Body of pancreas (tissue), 4 donors: ENCODE results near the gene LHX5. TPM values are rescaled to one million over a fixed set of nuclear protein-coding genes. Genes with fewer than 3 reads are reported as not detected.
A peak's percentile ranks its signal among the peaks of the same experiment; 100 is the strongest.

ENCODE experiments used
- ATAC-seq: fragments of 150-250 bp; one replicate; pipeline ENCODE4 v1.9.1; 2016
- DNase-seq, 4 donors: peaks; one replicate each; pipeline ENCODE4 v3.0.0-alpha.2; 2019
- H3K27ac ChIP-seq, 4 donors: fragments of 200-600 bp; sonication (generic); 1 replicate in 3 of 4; 2 replicates in 1 of 4; pipeline versions ENCODE4 v1.5.1 to v1.6.1; 2016 to 2019; ENCODE audit warnings: mild to moderate bottlenecking in 1 of 4, mixed read lengths in 1 of 4, moderate library complexity in 1 of 4
- H3K27me3 ChIP-seq, 2 donors: fragments of 200-600 bp; sonication (generic); one replicate each; pipeline ENCODE4 v1.6.0; 2016; ENCODE audit warnings: mild to moderate bottlenecking in 1 of 2
- H3K36me3 ChIP-seq, 2 donors: fragments of 200-600 bp; sonication (generic); replicated peaks in 1 of 2; 2 replicates each; pipeline ENCODE4 v1.5.1; 2016; ENCODE audit warnings: low read depth in 2 of 2; ENCODE audit not compliant: insufficient read depth in 1 of 2
- H3K4me1 ChIP-seq: fragments of 200-600 bp; sonication (generic); one replicate; pipeline ENCODE4 v1.6.0; 2016
- H3K4me3 ChIP-seq, 2 donors: fragments of 200-600 bp; sonication (generic); 1 replicate in 1 of 2; 2 replicates in 1 of 2; pipeline ENCODE4 v1.5.1; 2016 to 2019
- H3K9me3 ChIP-seq, 3 donors: fragments of 200-600 bp; sonication (generic); 1 replicate in 2 of 3; 2 replicates in 1 of 3; pipeline ENCODE4 v1.5.1; 2016
- POLR2A ChIP-seq, 3 donors: fragments of 450-650 bp; IDR thresholded peaks; one replicate each; pipeline ENCODE4 v1.6.1; 2016; ENCODE audit warnings: antibody characterized with exemption in 3 of 3, mild to moderate bottlenecking in 2 of 3
- WGBS, 2 donors: methylation state at CpG; one replicate each; pipeline ENCODE4 v1.1.5; 2017; 5-methylcytosine and 5-hydroxymethylcytosine counted together
- intact Hi-C: fragments of 100-400 bp; cut with DNase I; formaldehyde crosslinking; loops from one replicate; pipeline ENCODE4 v1.15.1; 2023
- total RNA-seq, 2 donors: library from RNA; depleted of rRNA; stranded (reverse); fragments of >200 nt; gene quantifications; one replicate each; pipeline ENCODE4 v1.1.0, GENCODE V29; 2016
- TF ChIP-seq, protein P1 (sequence below), 7 experiments: fragments of 450-650 bp in 4 of 7; fragments of 200-600 bp in 3 of 7; sonication (generic) in 3 of 7; IDR thresholded peaks; one replicate each; pipeline ENCODE4 v1.5.1; 2016 to 2019; ENCODE audit warnings: antibody characterized with exemption in 7 of 7

Gene LHX5
- total RNA-seq, 2 donors from 2014 or later: not detected

GRCh38 chr12:113462117-113462774 lies 9.4 kb downstream of the LHX5 start:
- WGBS, 2 donors: 13 to 17% methylated on average over 25 of the region's 25 CpGs
- H3K27me3 ChIP-seq: peaks cover 0 to 41% of the 10 kb centered on the region in 2 donors

GRCh38 chr12:113461666-113462065 lies 10.0 kb downstream of the LHX5 start:
- Histone ChIP-seq H3K9me3 (no peaks in the 10 kb centered on the region), H3K36me3 (no peaks in the 10 kb centered on the region), H3K4me1 (peaks cover 32% of the 10 kb centered on the region), H3K4me3 (no peak overlapping the region), H3K27me3 (peaks cover 0 to 38% of the 10 kb centered on the region in 2 donors), H3K27ac (no peak overlapping the region)
- TF ChIP-seq, protein P1, sequence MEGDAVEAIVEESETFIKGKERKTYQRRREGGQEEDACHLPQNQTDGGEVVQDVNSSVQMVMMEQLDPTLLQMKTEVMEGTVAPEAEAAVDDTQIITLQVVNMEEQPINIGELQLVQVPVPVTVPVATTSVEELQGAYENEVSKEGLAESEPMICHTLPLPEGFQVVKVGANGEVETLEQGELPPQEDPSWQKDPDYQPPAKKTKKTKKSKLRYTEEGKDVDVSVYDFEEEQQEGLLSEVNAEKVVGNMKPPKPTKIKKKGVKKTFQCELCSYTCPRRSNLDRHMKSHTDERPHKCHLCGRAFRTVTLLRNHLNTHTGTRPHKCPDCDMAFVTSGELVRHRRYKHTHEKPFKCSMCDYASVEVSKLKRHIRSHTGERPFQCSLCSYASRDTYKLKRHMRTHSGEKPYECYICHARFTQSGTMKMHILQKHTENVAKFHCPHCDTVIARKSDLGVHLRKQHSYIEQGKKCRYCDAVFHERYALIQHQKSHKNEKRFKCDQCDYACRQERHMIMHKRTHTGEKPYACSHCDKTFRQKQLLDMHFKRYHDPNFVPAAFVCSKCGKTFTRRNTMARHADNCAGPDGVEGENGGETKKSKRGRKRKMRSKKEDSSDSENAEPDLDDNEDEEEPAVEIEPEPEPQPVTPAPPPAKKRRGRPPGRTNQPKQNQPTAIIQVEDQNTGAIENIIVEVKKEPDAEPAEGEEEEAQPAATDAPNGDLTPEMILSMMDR (IDR thresholded peaks at IDR 0.05): peak in 3 of 7 experiments; percentile 7 to 22 (median 16)
- TF ChIP-seq POLR2A (IDR thresholded peaks at IDR 0.05): no peak
- DNase-seq (no peak), ATAC-seq (no peak)
- intact Hi-C loops: loop anchor here (10.0 kb wide), 1 partner anchor 453 kb away; no protein-coding TSS in a partner anchor
- 64 to 66% methylated on average over 5 of the region's 5 CpGs for WGBS, 2 donors

More at GRCh38 chr12:113462117-113462774, 9.4 kb downstream of the LHX5 start:
- H3K4me3 ChIP-seq: no peak overlapping the region
- H3K27ac ChIP-seq: no peak overlapping the region
- TF ChIP-seq, protein P1 (IDR thresholded peaks at IDR 0.05): peak; percentile 51 to 78 (median 73)
- TF ChIP-seq POLR2A (IDR thresholded peaks at IDR 0.05): no peak
- no peaks in the 10 kb centered on the region for H3K36me3 ChIP-seq
- intact Hi-C loops: loop anchor here (10.0 kb wide), 1 partner anchor 453 kb away; no protein-coding TSS in a partner anchor
- peak; percentile 82 for ATAC-seq
- H3K9me3 ChIP-seq: no peaks in the 10 kb centered on the region
- peak; percentile 79 to 86 (median 82) for DNase-seq
- H3K4me1 ChIP-seq: peaks cover 37% of the 10 kb centered on the region

DNA sequence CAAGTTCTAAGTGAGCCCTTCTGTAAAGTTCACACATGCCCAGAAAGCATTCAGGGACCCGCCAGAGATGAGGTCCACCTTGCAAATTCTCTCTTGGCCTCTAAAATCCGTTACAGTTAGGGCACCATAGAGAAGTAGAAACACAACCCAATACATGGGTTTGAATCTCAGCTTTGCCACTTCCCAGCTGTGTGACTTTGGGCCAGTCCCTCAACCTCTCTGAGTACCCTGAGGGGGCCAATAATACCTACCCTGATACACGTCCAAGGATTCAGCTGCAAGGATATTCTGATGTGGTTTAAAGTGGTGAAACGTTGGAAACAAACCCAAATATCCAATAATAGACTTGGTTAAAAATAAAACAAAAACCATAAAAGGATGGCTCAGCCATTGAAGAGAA lies 11.7 kb downstream of the LHX5 start:
- H3K27me3 ChIP-seq: peaks cover 0 to 28% of the 10 kb centered on the region in 2 donors
- intact Hi-C loops: loop anchor here (10.0 kb wide), 1 partner anchor 455 kb away; no protein-coding TSS in a partner anchor
- TF ChIP-seq, protein P1 (IDR thresholded peaks at IDR 0.05): no peak
- no peak for TF ChIP-seq POLR2A (IDR thresholded peaks at IDR 0.05)

DNA sequence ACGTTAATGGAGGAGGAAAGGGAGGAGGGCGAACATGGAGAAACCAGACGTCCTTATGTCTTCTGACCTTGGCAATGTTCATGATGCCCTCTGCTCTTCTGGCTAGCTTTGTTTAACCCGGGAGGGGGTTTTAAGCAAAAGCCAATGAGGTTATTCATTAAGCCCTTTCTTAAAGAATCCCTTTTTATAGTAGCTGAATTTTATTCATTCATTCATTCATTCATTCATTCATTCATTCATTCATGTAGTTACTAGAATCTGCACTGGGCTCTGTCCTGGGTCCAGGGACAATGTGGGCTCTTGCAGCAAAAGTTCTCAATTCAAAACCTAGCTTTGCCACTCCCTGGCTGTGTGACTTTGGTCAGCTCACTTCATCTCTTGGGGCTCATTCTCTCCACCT lies 14.0 kb downstream of the LHX5 start:
- Histone ChIP-seq H3K36me3 (no peaks in the 10 kb centered on the region), H3K4me3 (no peak overlapping the region), H3K27ac (no peak overlapping the region), H3K4me1 (peaks cover 4% of the 10 kb centered on the region), H3K9me3 (no peaks in the 10 kb centered on the region), H3K27me3 (peaks cover 0 to 6% of the 10 kb centered on the region in 2 donors)
- TF ChIP-seq, protein P1 (IDR thresholded peaks at IDR 0.05): no peak
- TF ChIP-seq POLR2A (IDR thresholded peaks at IDR 0.05): no peak
- ATAC-seq: no peak
- 20 to 23% methylated on average over 4 of the region's 4 CpGs for WGBS, 2 donors
- intact Hi-C loops: no loop called here
- DNase-seq: no peak

More for the DNA sequence above, 11.7 kb downstream of the LHX5 start:
- WGBS, 2 donors: 37 to 38% methylated on average over 4 of the region's 4 CpGs
- ATAC-seq (no peak), DNase-seq (no peak)
- H3K4me1 ChIP-seq: peaks cover 27% of the 10 kb centered on the region
- no peaks in the 10 kb centered on the region for H3K36me3 ChIP-seq
- no peak overlapping the region for H3K27ac ChIP-seq
- no peaks in the 10 kb centered on the region for H3K9me3 ChIP-seq
- no peak overlapping the region for H3K4me3 ChIP-seq
